Measurements from ENCODE around the gene CFAP77. TPM values are rescaled to one million over a fixed set of nuclear protein-coding genes. Genes with fewer than 3 reads are reported as not detected.

CFAP77 gene
- total and polyA plus RNA-seq, 2 of the 8 experiments (the other 6 are each of a cell fraction or from before 2014, with no cell fraction given) = 0.63 to 0.97 TPM

DNA sequence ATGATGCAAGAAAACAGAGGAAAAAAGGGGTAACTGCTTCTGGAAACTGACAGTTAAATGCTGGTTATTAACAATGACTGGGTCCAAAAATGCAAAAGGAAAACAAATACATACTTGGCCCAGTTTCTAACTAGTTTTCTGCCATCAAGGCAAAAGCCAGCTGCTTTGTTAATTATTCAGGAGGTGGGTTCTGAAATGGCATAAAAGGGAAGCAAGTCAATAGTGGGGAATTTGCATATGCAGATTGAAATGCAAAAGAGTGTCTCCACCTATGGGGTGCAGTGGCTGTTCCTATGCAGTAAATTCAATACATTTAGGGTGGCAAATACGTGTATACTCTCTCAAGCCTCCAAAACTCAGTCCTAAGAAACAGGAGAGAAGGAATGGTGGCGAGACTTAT is 205.8 kb downstream of the CFAP77 start:
- H2BK12ac ChIP-seq (ENCODE audit: low read depth, low read length) = no peak overlapping the region
- H2BK120ac ChIP-seq (replicated peaks; ENCODE audit: low read depth, low read length) = no peak overlapping the region
- H4K20me1 ChIP-seq (replicated peaks in 1 of 2; ENCODE audit: control insufficient read depth in 1 of 2, insufficient read depth in 2 of 2, low read length in 2 of 2) = peaks cover 0 to 1% of the 10 kb centered on the region in 2 experiments
- no peak overlapping the region for H2BK5ac ChIP-seq (ENCODE audit: low read depth, low read length)
- H2AFZ ChIP-seq (ENCODE audit: low read length) = no peak overlapping the region
- no peaks in the 10 kb centered on the region for H3K27me3 ChIP-seq (replicated peaks in 1 of 4; ENCODE audit: control insufficient read depth in 3 of 4, extremely low read depth in 1 of 4, insufficient read depth in 3 of 4, low read length in 3 of 4)
- no peaks in the 10 kb centered on the region; the same call in 1 of the 2 replicates for H3K79me1 ChIP-seq (ENCODE audit: low read depth, low read length)
- H3K18ac ChIP-seq (ENCODE audit: extremely low read depth, low read length) = no peak overlapping the region
- FAIRE-seq (peak; percentile 81), DNase-seq (ENCODE audit: low read depth in 1 of 2, low spot score in 2 of 2) (no peak)
- no peak overlapping the region for H3K23ac ChIP-seq (ENCODE audit: insufficient read length)
- H4K91ac ChIP-seq (replicated peaks; ENCODE audit: insufficient read length, low read length) = no peak overlapping the region
- peaks cover 4 to 11% (median 6%) of the 10 kb centered on the region in 4 experiments; a peak in 4 of 7 replicates for H3K4me1 ChIP-seq (replicated peaks in 1 of 4; ENCODE audit: control insufficient read depth in 3 of 4, insufficient read depth in 4 of 4, low read length in 3 of 4)
- no peak overlapping the region for H2BK15ac ChIP-seq (ENCODE audit: low read length)
- ChIA-PET POLR2A (ENCODE audit: partially characterized antibody) (no interaction called here), CTCF (ENCODE audit: partially characterized antibody) (no interaction called here)
- no peak overlapping the region for H3K4me2 ChIP-seq (ENCODE audit: insufficient read depth in 1 of 2, low read depth in 2 of 2, low read length in 2 of 2)
- no peak overlapping the region for H4K5ac ChIP-seq (ENCODE audit: insufficient read length, low read depth, low read length)
- H3K27ac ChIP-seq (ENCODE audit: low read depth, low read length) = no peak overlapping the region
- TF ChIP-seq BRCA1 (IDR thresholded peaks at IDR 0.05; ENCODE audit: low read depth, low read length) (no peak), RBBP5 (IDR thresholded peaks at IDR 0.05; ENCODE audit: borderline replicate concordance, low read depth, low read length) (no peak), SP2 (IDR thresholded peaks at IDR 0.05; ENCODE audit: low read length) (no peak), EGR1 (IDR thresholded peaks at IDR 0.05; ENCODE audit: borderline replicate concordance, low read depth, low read length) (no peak), RFX5 (IDR thresholded peaks at IDR 0.05; ENCODE audit: borderline replicate concordance, low read depth, low read length) (no peak), TEAD4 (IDR thresholded peaks at IDR 0.05; ENCODE audit: low read depth, low read length) (no peak), SAP30 (IDR thresholded peaks at IDR 0.05; ENCODE audit: insufficient read depth, insufficient replicate concordance, low read length) (no peak), PHF8 (conservative IDR thresholded peaks at IDR 0.05; ENCODE audit: low read depth, low read length) (no peak)
- no peaks in the 10 kb centered on the region for H3K79me2 ChIP-seq (ENCODE audit: control insufficient read depth in 1 of 2, insufficient read depth in 2 of 2, low read length in 2 of 2)
- 72% methylated on average over 2 of the region's 2 CpGs; no CpG with 5 or more reads in 1 of the 2 experiments for WGBS, 2 experiments (ENCODE audit: extremely low coverage in 1 of 2, insufficient coverage in 1 of 2, insufficient read length in 1 of 2, insufficient replicate concordance in 2 of 2, low coverage in 1 of 2, low lambda C conversion rate in 2 of 2, missing lambda C conversion rate in 1 of 2)
- H3K9ac ChIP-seq (replicated peaks in 1 of 4; ENCODE audit: extremely low read depth in 1 of 4, low read depth in 3 of 4, low read length in 3 of 4) = no peak overlapping the region
- no peak overlapping the region for H3K4me3 ChIP-seq (ENCODE audit: extremely low read depth in 1 of 4, insufficient read depth in 2 of 4, low read depth in 3 of 4, low read length in 4 of 4)
- H3K36me3 ChIP-seq (ENCODE audit: control insufficient read depth in 2 of 4, insufficient read depth in 4 of 4, low read length in 3 of 4) = peaks cover 2 to 41% (median 17%) of the 10 kb centered on the region in 4 experiments
- no peak overlapping the region for H3K4ac ChIP-seq (replicated peaks; ENCODE audit: insufficient read length, low read depth, low read length)
- H2BK20ac ChIP-seq (ENCODE audit: low read length) = no peak overlapping the region
- no peak overlapping the region for H2AK5ac ChIP-seq (ENCODE audit: low read depth, low read length)
- H4K8ac ChIP-seq (ENCODE audit: extremely low read depth, insufficient read depth, low read length) = no peak overlapping the region
- H3K56ac ChIP-seq (replicated peaks; ENCODE audit: insufficient read length, low read depth, low read length) = no peak overlapping the region
- H3K14ac ChIP-seq (ENCODE audit: insufficient read length) = no peak overlapping the region
- no peaks in the 10 kb centered on the region for H3K23me2 ChIP-seq (ENCODE audit: low read depth, low read length)
- H3K9me3 ChIP-seq (ENCODE audit: insufficient read depth in 2 of 2, low read depth in 1 of 2, low read length in 1 of 2) = no peaks in the 10 kb centered on the region

Measured in H1 (cell line).